Ovary (tissue), 9 donors: Measurements from ENCODE around the gene CPNE4. TPM values are rescaled to one million over a fixed set of nuclear protein-coding genes. Genes with fewer than 3 reads are reported as not detected.

Source experiments
- DNase-seq, 5 donors: peaks; one replicate each; pipeline ENCODE4 v3.0.0-alpha.2; 2019 to 2020
- H3K27ac ChIP-seq, 2 donors: fragments of 200-600 bp; one replicate each; pipeline versions ENCODE4 v1.5.1 to v1.8.0; 2019 to 2022
- H3K27me3 ChIP-seq: fragments of 200-600 bp; one replicate; pipeline ENCODE4 v1.8.0; 2022
- H3K36me3 ChIP-seq: fragments of 200-600 bp; sonication (generic); one replicate; pipeline ENCODE4 v1.5.1; 2019
- H3K4me1 ChIP-seq: one replicate; pipeline ENCODE4 v1.8.1; 2013; ENCODE audit warnings: mild to moderate bottlenecking, moderate library complexity; ENCODE audit not compliant: insufficient read depth
- H3K4me3 ChIP-seq: fragments of 200-600 bp; sonication (generic); one replicate; pipeline ENCODE4 v1.5.1; 2017
- H3K9me3 ChIP-seq, 2 donors: fragments of 200-600 bp in 1 of 2; sonication (generic) in 1 of 2; one replicate each; pipeline versions ENCODE4 v1.5.1 to v1.8.1; 2013 to 2019; ENCODE audit warnings: mild to moderate bottlenecking in 1 of 2, moderate library complexity in 1 of 2
- CTCF ChIP-seq, 3 donors: fragments of 450-650 bp in 2 of 3; fragments of 200-600 bp in 1 of 3; IDR thresholded peaks; one replicate each; pipeline versions ENCODE4 v1.5.1 to v1.8.0; 2016 to 2022; ENCODE audit warnings: antibody characterized with exemption in 3 of 3, mild to moderate bottlenecking in 1 of 3
- EP300 ChIP-seq: sonication (generic); formaldehyde crosslinking; IDR thresholded peaks from one replicate; pipeline ENCODE4 v1.6.1; 2017; ENCODE audit warnings: antibody characterized with exemption
- POLR2A ChIP-seq: fragments of 450-650 bp; IDR thresholded peaks from one replicate; pipeline ENCODE4 v1.6.1; 2017; ENCODE audit warnings: antibody characterized with exemption, mild to moderate bottlenecking, moderate library complexity
- WGBS, 3 donors: extraction: QIAGEN DNeasy Blood & Tissue Kit in 1 of 3; methylation state at CpG; one replicate each; pipeline versions ENCODE4 v1.1.5 to v1.1.7; 2013 to 2017; 5-methylcytosine and 5-hydroxymethylcytosine counted together
- intact Hi-C, 4 donors: fragments of 100-400 bp; cut with DNase I; formaldehyde crosslinking; loops; one replicate each; pipeline versions ENCODE4 v1.11.0 to v1.15.1; 2022 to 2023
- polyA plus RNA-seq, 2 donors: library from polyadenylated mRNA; stranded (reverse); fragments of 200-250 nt in 1 of 2; fragments of 350-450 nt in 1 of 2; fragmentation: Illumina TruSeq in 1 of 2; extraction: RNeasy Lipid Tissue Mini Kit (QIAGEN cat#74804) in 1 of 2; gene quantifications; one replicate each; pipeline ENCODE4 v1.2.3, GENCODE V29; 2013 to 2014
- total RNA-seq, 7 donors: library from RNA; depleted of rRNA in 2 of 7; stranded (reverse); fragments of >200 nt in 2 of 7; fragmentation: NEBNext Ultra II Directional in 3 of 7; extraction: Animal tissue kit (Norgen Biotek cat#: 25700) in 3 of 7; gene quantifications; one replicate each; pipeline versions ENCODE4 v1.1.0 to v1.2.4, GENCODE V29; 2016 to 2023
- donor health status: DM: no; HTN: no; CAD: no; lungs with moderate emphysema.
- donor health status: DM: no; HTN: no; CAD: no.
- donor health status: Bipolar disorder and iron deficiency.
- donor health status: DM: yes; HTN: yes; CAD: no.
- donor health status: DM: no; HTN: no; CAD: no.
- donor health status: DM: yes; HTN: yes; CAD: no.

CPNE4 gene
- total and polyA plus RNA-seq, 9 donors, result 0.11 to 0.27 (median 0.13) TPM; not detected in 6

DNA sequence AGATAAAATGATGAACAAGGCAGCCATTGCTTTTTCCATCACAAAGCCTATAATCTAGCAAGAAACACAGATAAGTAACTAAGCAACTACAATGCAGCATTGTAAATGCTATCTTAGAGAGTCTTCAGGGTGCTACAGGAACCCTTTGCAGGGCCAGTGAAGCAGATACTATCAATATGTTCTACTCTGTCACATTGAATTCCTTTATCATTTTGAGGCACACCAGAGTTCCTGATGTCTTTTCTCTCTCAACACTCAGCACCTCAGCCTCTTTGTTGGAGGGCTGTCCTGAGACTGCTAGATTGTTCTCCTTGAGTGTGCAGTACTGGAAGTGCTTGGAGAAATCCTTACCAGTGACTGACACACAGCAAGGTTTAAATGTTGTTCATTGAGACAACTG is 424.6 kb downstream of the CPNE4 start:
- Histone ChIP-seq H3K27me3 (no peaks in the 10 kb centered on the region), H3K9me3 (no peaks in the 10 kb centered on the region), H3K36me3 (no peaks in the 10 kb centered on the region), H3K4me1 (no peaks in the 10 kb centered on the region), H3K27ac (no peak overlapping the region), H3K4me3 (no peak overlapping the region)
- DNase-seq, result no peak
- intact Hi-C loops, result no loop called here
- TF ChIP-seq EP300, result no peak
- no peak for TF ChIP-seq CTCF (IDR thresholded peaks at IDR 0.05)
- TF ChIP-seq POLR2A, result no peak

DNA sequence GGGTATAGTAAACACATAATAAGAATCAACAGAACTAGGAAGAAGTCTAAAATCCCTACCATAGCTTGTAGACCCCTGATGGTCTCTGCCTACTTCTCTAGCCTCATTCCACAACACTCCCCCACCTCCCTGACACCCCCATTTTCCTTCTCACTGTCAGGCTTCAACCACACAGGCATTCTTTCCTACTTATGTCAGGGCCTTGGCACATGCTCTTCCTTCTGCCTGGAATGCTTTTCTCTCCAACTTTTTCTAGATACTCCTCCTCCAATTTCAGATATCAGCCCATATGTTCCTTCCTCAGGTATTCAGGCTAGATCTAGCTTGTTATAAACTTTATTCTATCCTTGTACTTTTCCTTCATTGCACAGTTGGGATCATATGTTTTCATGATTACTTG is 426.1 kb downstream of the CPNE4 start:
- Histone ChIP-seq H3K27ac (no peak overlapping the region), H3K4me3 (no peak overlapping the region), H3K27me3 (no peaks in the 10 kb centered on the region), H3K9me3 (no peaks in the 10 kb centered on the region), H3K36me3 (no peaks in the 10 kb centered on the region), H3K4me1 (no peaks in the 10 kb centered on the region)
- intact Hi-C loops, result no loop called here
- no peak for DNase-seq
- TF ChIP-seq POLR2A (no peak), CTCF (IDR thresholded peaks at IDR 0.05) (no peak), EP300 (no peak)

DNA sequence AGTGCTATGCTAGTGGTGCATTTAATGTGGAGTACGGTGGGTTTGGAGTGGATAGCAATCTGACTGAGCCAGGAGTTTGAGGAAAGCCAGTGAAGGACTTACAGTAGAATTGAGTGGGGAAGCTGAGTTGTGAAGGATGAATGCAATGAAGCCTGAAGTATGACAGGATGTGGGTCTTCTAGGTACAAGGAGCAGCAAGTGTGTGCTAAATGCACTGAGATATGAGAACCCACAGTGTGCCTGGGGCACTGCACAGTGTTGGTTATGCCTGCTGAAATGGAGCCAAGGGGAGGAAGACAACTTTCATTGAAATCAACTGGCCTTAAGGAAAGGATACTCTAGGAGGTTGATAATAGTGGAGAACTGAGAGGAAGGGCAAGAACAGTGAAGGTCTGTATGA is 426.5 kb downstream of the CPNE4 start:
- intact Hi-C loops, result no loop called here
- DNase-seq, result no peak
- Histone ChIP-seq H3K4me3 (no peak overlapping the region), H3K4me1 (no peaks in the 10 kb centered on the region), H3K36me3 (no peaks in the 10 kb centered on the region), H3K27ac (no peak overlapping the region), H3K9me3 (no peaks in the 10 kb centered on the region), H3K27me3 (no peaks in the 10 kb centered on the region)
- WGBS, 3 donors, result 89 to 93% (median 89%) methylated on average over 1 of the region's 1 CpG
- TF ChIP-seq EP300 (no peak), CTCF (IDR thresholded peaks at IDR 0.05) (no peak), POLR2A (no peak)

- TF ChIP-seq EP300 (no peak), CTCF (IDR thresholded peaks at IDR 0.05) (no peak), POLR2A (no peak)
- Histone ChIP-seq H3K4me1 (no peaks in the 10 kb centered on the region), H3K9me3 (no peaks in the 10 kb centered on the region), H3K36me3 (no peaks in the 10 kb centered on the region), H3K27ac (no peak overlapping the region), H3K27me3 (no peaks in the 10 kb centered on the region), H3K4me3 (no peak overlapping the region)
- no peak for DNase-seq
- intact Hi-C loops, result no loop called here
- 74 to 87% (median 75%) methylated on average over 2 of the region's 2 CpGs for WGBS, 3 donors
These were observed 428.9 kb downstream of the CPNE4 start for GRCh38 chr3:131605916-131606315.
